B cell (primary cell): Measurements from ENCODE around the gene MBP.
"Not testable (repeated sequence)": the region's sequence is repeated elsewhere in the genome, so short reads cannot be mapped to it uniquely, and the experiment has no call there.

Experiments
- CTCF ChIP-seq: fragments of 200-600 bp; IDR thresholded peaks from one replicate; pipeline ENCODE4 v1.8.0; 2022; ENCODE audit warnings: antibody characterized with exemption, mild to moderate bottlenecking
- EZH2 ChIP-seq: IDR thresholded peaks from 2 replicates; pipeline ENCODE4 v1.6.1; 2012; ENCODE audit warnings: borderline replicate concordance, low read depth, mild to moderate bottlenecking, moderate library complexity, low read length; ENCODE audit not compliant: insufficient read depth, poor library complexity, severe bottlenecking

GRCh38 chr18:77018650-77019049, 113.9 kb downstream of the MBP start:
- TF ChIP-seq CTCF, EZH2: not testable (repeated sequence)
